Stimulated activated CD8-positive, alpha-beta memory T cell treated with anti-CD3 and anti-CD28 coated beads, Interleukin-12 subunit alpha, Interleukin-12 subunit beta, amount 100 ng/mL, for 4 hours (primary cell): ENCODE data around the gene AGAP1.

Experiments
- DNase-seq: peaks from one replicate; pipeline ENCODE4 v3.0.0-alpha.2; 2020; ENCODE audit warnings: low read depth

AGAP1 gene

GRCh38 chr2:235964787-235965390 lies 471.0 kb downstream of the AGAP1 start:
- DNase-seq = no peak

- no peak for DNase-seq
Measured at GRCh38 chr2:235966396-235966795, 472.6 kb downstream of the AGAP1 start.

- DNase-seq = no peak
Measured at GRCh38 chr2:235966932-235967757, 473.3 kb downstream of the AGAP1 start.

- no peak for DNase-seq
Measured at GRCh38 chr2:235968155-235968554, 474.3 kb downstream of the AGAP1 start.

- no peak for DNase-seq
Measured at GRCh38 chr2:235968616-235969324, 474.9 kb downstream of the AGAP1 start.

GRCh38 chr2:235970204-235971040 lies 476.6 kb downstream of the AGAP1 start:
- DNase-seq = no peak

- no peak for DNase-seq
Measured at GRCh38 chr2:235976516-235976915, 482.7 kb downstream of the AGAP1 start.

GRCh38 chr2:235976956-235977355 lies 483.1 kb downstream of the AGAP1 start:
- no peak for DNase-seq

GRCh38 chr2:235977445-235977844 lies 483.6 kb downstream of the AGAP1 start:
- no peak for DNase-seq

- no peak for DNase-seq
Measured at GRCh38 chr2:235978022-235978421, 484.2 kb downstream of the AGAP1 start.

GRCh38 chr2:235979037-235979436 lies 485.2 kb downstream of the AGAP1 start:
- DNase-seq = no peak

GRCh38 chr2:235979753-235980435 lies 486.1 kb downstream of the AGAP1 start:
- DNase-seq = no peak

GRCh38 chr2:235981631-235982030 lies 487.8 kb downstream of the AGAP1 start:
- DNase-seq = no peak

GRCh38 chr2:235983016-235983415 lies 489.2 kb downstream of the AGAP1 start:
- DNase-seq = no peak

- DNase-seq = no peak
Measured at GRCh38 chr2:235984552-235984951, 490.7 kb downstream of the AGAP1 start.

GRCh38 chr2:235986361-235986760 lies 492.5 kb downstream of the AGAP1 start:
- DNase-seq = no peak

GRCh38 chr2:235988271-235989015 lies 494.6 kb downstream of the AGAP1 start:
- no peak for DNase-seq

- DNase-seq = no peak
Measured at GRCh38 chr2:235989591-235989990, 495.7 kb downstream of the AGAP1 start.

- DNase-seq = no peak
Measured at GRCh38 chr2:235990344-235990743, 496.5 kb downstream of the AGAP1 start.

GRCh38 chr2:235992024-235992423 lies 498.2 kb downstream of the AGAP1 start:
- DNase-seq = no peak

- no peak for DNase-seq
Measured at GRCh38 chr2:235996419-235996818, 502.6 kb downstream of the AGAP1 start.
